NB4 (cell line): Measurements from ENCODE around the gene ATXN1.

Experiments used
- MYC ChIP-seq: IDR thresholded peaks from 2 replicates; pipeline ENCODE4 v1.6.1; 2011; ENCODE audit warnings: low read depth, low read length
- TF ChIP-seq, protein P1 (sequence below): IDR thresholded peaks from one replicate; pipeline ENCODE4 v1.5.1; 2012; ENCODE audit warnings: low read depth, low read length

- TF ChIP-seq, protein P1, sequence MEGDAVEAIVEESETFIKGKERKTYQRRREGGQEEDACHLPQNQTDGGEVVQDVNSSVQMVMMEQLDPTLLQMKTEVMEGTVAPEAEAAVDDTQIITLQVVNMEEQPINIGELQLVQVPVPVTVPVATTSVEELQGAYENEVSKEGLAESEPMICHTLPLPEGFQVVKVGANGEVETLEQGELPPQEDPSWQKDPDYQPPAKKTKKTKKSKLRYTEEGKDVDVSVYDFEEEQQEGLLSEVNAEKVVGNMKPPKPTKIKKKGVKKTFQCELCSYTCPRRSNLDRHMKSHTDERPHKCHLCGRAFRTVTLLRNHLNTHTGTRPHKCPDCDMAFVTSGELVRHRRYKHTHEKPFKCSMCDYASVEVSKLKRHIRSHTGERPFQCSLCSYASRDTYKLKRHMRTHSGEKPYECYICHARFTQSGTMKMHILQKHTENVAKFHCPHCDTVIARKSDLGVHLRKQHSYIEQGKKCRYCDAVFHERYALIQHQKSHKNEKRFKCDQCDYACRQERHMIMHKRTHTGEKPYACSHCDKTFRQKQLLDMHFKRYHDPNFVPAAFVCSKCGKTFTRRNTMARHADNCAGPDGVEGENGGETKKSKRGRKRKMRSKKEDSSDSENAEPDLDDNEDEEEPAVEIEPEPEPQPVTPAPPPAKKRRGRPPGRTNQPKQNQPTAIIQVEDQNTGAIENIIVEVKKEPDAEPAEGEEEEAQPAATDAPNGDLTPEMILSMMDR: peak; percentile 81
- no peak for TF ChIP-seq MYC
Observed at GRCh38 chr6:16409531-16410441, 351.5 kb downstream of the ATXN1 start.
